ENCODE data around the gene STK17B.

The STK17B gene

DNA sequence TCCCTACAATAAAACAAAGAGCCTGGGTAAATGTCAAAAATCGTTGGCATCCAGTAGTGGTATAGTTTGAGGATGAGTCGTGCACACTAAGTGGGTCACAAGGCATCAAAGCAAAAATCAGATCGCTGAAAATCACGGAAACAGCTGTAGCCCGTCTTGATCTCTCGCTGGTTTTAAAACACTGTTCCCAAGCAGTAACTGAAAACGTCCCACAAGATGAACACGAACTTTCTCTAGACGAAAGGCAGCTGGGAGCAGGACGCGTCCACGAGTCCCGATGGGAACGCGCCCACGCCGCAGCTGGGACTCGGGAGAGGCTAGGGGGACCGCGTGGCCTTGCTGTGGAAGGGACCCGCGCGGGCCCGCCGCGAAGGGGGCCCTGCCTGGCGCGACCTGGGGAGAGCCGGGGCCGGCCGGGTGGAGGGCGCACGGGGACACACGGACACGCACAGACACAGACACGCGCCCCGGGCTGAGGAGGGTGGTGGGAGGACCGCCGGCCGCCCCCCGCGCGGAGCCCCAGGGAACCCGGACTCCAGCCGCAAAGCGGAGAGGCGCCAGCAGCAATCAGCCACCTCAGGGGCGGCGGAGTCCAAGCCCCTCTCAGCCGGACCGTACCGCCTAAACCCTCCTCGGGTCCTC, 651 bp downstream of the STK17B start:
- no peak for TF ChIP-seq EZH2phosphoT487 (IDR thresholded peaks at IDR 0.05; ENCODE audit: borderline replicate concordance, low read length)
- H4K20me1 ChIP-seq (ENCODE audit: control insufficient read depth, insufficient read depth, low read depth, low read length) = peaks cover 20% of the 10 kb centered on the region

GRCh38 chr2:196170213-196170605, 1.2 kb downstream of the STK17B start:
- H3K27ac ChIP-seq (ENCODE audit: low read depth, low read length) = peak overlapping the region; percentile 84
- H3K4me1 ChIP-seq (ENCODE audit: control insufficient read depth, low read length) = peaks cover 58% of the 10 kb centered on the region
- peaks cover 92% of the 10 kb centered on the region for H3K36me3 ChIP-seq (ENCODE audit: control insufficient read depth, low read length)
- H3K79me2 ChIP-seq (ENCODE audit: control insufficient read depth, low read length) = peaks cover 98% of the 10 kb centered on the region
- H3K4me2 ChIP-seq (ENCODE audit: low read length) = peak overlapping the region; percentile 92
- peak overlapping the region; percentile 76 for H3K4me3 ChIP-seq (ENCODE audit: low read length)
- H3F3A ChIP-seq (ENCODE audit: control insufficient read depth, insufficient read depth) = peaks cover 35% of the 10 kb centered on the region
- peaks cover 23% of the 10 kb centered on the region for H4K20me1 ChIP-seq (ENCODE audit: control insufficient read depth, insufficient read depth, low read depth, low read length)
- no peaks in the 10 kb centered on the region for H3K9me2 ChIP-seq (replicated peaks; ENCODE audit: control insufficient read depth, low read length)
- TF ChIP-seq, protein P1, sequence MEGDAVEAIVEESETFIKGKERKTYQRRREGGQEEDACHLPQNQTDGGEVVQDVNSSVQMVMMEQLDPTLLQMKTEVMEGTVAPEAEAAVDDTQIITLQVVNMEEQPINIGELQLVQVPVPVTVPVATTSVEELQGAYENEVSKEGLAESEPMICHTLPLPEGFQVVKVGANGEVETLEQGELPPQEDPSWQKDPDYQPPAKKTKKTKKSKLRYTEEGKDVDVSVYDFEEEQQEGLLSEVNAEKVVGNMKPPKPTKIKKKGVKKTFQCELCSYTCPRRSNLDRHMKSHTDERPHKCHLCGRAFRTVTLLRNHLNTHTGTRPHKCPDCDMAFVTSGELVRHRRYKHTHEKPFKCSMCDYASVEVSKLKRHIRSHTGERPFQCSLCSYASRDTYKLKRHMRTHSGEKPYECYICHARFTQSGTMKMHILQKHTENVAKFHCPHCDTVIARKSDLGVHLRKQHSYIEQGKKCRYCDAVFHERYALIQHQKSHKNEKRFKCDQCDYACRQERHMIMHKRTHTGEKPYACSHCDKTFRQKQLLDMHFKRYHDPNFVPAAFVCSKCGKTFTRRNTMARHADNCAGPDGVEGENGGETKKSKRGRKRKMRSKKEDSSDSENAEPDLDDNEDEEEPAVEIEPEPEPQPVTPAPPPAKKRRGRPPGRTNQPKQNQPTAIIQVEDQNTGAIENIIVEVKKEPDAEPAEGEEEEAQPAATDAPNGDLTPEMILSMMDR (IDR thresholded peaks at IDR 0.05; ENCODE audit: low read depth, low read length, poor library complexity, severe bottlenecking) = no peak
- no peak for TF ChIP-seq EZH2phosphoT487 (IDR thresholded peaks at IDR 0.05; ENCODE audit: borderline replicate concordance, low read length)
- no peaks in the 10 kb centered on the region for H3K27me3 ChIP-seq (ENCODE audit: control insufficient read depth, low read length)
- no peaks in the 10 kb centered on the region for H3K9me3 ChIP-seq (ENCODE audit: control insufficient read depth, insufficient read depth, low read length)

More for the DNA sequence above, 651 bp downstream of the STK17B start:
- H3K4me2 ChIP-seq (ENCODE audit: low read length) = peak overlapping the region; percentile 92
- no peaks in the 10 kb centered on the region for H3K9me3 ChIP-seq (ENCODE audit: control insufficient read depth, insufficient read depth, low read length)
- H3K4me3 ChIP-seq (ENCODE audit: low read length) = peak overlapping the region; percentile 76
- H3K4me1 ChIP-seq (ENCODE audit: control insufficient read depth, low read length) = peaks cover 56% of the 10 kb centered on the region
- peak overlapping the region; percentile 84 for H3K27ac ChIP-seq (ENCODE audit: low read depth, low read length)
- no peaks in the 10 kb centered on the region for H3K27me3 ChIP-seq (ENCODE audit: control insufficient read depth, low read length)
- H3K79me2 ChIP-seq (ENCODE audit: control insufficient read depth, low read length) = peaks cover 95% of the 10 kb centered on the region
- H3K9me2 ChIP-seq (replicated peaks; ENCODE audit: control insufficient read depth, low read length) = no peaks in the 10 kb centered on the region
- peaks cover 88% of the 10 kb centered on the region for H3K36me3 ChIP-seq (ENCODE audit: control insufficient read depth, low read length)
- peaks cover 35% of the 10 kb centered on the region for H3F3A ChIP-seq (ENCODE audit: control insufficient read depth, insufficient read depth)

GRCh38 chr2:196169516-196169915, 1.9 kb downstream of the STK17B start:
- peaks cover 93% of the 10 kb centered on the region for H3K36me3 ChIP-seq (ENCODE audit: control insufficient read depth, low read length)
- H3K9me2 ChIP-seq (replicated peaks; ENCODE audit: control insufficient read depth, low read length) = no peaks in the 10 kb centered on the region
- peaks cover 60% of the 10 kb centered on the region for H3K4me1 ChIP-seq (ENCODE audit: control insufficient read depth, low read length)
- H3K4me3 ChIP-seq (ENCODE audit: low read length) = peak overlapping the region; percentile 76
- peaks cover 98% of the 10 kb centered on the region for H3K79me2 ChIP-seq (ENCODE audit: control insufficient read depth, low read length)
- no peaks in the 10 kb centered on the region for H3K27me3 ChIP-seq (ENCODE audit: control insufficient read depth, low read length)
- TF ChIP-seq EZH2phosphoT487 (IDR thresholded peaks at IDR 0.05; ENCODE audit: borderline replicate concordance, low read length) = no peak
- TF ChIP-seq, protein P1 (IDR thresholded peaks at IDR 0.05; ENCODE audit: low read depth, low read length, poor library complexity, severe bottlenecking) = no peak
- peaks cover 36% of the 10 kb centered on the region for H3F3A ChIP-seq (ENCODE audit: control insufficient read depth, insufficient read depth)
- no peaks in the 10 kb centered on the region for H3K9me3 ChIP-seq (ENCODE audit: control insufficient read depth, insufficient read depth, low read length)
- peaks cover 26% of the 10 kb centered on the region for H4K20me1 ChIP-seq (ENCODE audit: control insufficient read depth, insufficient read depth, low read depth, low read length)
- peak overlapping the region; percentile 84 for H3K27ac ChIP-seq (ENCODE audit: low read depth, low read length)
- peak overlapping the region; percentile 92 for H3K4me2 ChIP-seq (ENCODE audit: low read length)

DNA sequence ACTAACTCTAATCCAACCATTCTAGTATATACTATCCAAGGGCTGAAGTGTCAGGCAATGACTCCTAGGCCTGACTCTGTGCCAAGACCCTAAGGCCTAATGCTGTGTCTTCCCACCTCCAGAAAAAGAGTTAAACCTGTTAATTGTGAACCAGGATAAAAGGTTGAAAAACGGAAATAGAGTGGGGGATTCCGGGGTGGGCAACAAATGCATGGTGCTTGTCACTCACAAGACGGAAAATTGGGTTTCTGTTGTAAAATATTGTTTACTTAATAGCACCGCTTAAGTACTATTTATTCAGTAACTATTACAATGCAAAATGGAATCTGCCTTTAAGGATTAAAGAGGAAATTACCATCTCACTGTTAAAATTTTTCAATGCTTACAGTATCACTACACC, 3.2 kb downstream of the STK17B start:
- Histone ChIP-seq H3K4me1 (ENCODE audit: control insufficient read depth, low read length) (peaks cover 59% of the 10 kb centered on the region), H3K4me2 (ENCODE audit: low read length) (peak overlapping the region; percentile 92), H3K36me3 (ENCODE audit: control insufficient read depth, low read length) (peaks cover 91% of the 10 kb centered on the region), H4K20me1 (ENCODE audit: control insufficient read depth, insufficient read depth, low read depth, low read length) (peaks cover 26% of the 10 kb centered on the region), H3K79me2 (ENCODE audit: control insufficient read depth, low read length) (peaks cover 98% of the 10 kb centered on the region), H3K4me3 (ENCODE audit: low read length) (peak overlapping the region; percentile 76), H3K9me2 (replicated peaks; ENCODE audit: control insufficient read depth, low read length) (no peaks in the 10 kb centered on the region), H3K27me3 (ENCODE audit: control insufficient read depth, low read length) (no peaks in the 10 kb centered on the region), H3K27ac (ENCODE audit: low read depth, low read length) (peak overlapping the region; percentile 84), H3F3A (ENCODE audit: control insufficient read depth, insufficient read depth) (peaks cover 47% of the 10 kb centered on the region), H3K9me3 (ENCODE audit: control insufficient read depth, insufficient read depth, low read length) (no peaks in the 10 kb centered on the region)
- no peak for TF ChIP-seq EZH2phosphoT487 (IDR thresholded peaks at IDR 0.05; ENCODE audit: borderline replicate concordance, low read length)
- TF ChIP-seq, protein P1 (IDR thresholded peaks at IDR 0.05; ENCODE audit: low read depth, low read length, poor library complexity, severe bottlenecking) = no peak
